Effector CD4-positive, alpha-beta T cell (primary cell): ENCODE results near the gene STK36.

Experiments
- DNase-seq: peaks from one replicate; pipeline ENCODE4 v3.0.0-alpha.2; 2020

The STK36 gene

DNA sequence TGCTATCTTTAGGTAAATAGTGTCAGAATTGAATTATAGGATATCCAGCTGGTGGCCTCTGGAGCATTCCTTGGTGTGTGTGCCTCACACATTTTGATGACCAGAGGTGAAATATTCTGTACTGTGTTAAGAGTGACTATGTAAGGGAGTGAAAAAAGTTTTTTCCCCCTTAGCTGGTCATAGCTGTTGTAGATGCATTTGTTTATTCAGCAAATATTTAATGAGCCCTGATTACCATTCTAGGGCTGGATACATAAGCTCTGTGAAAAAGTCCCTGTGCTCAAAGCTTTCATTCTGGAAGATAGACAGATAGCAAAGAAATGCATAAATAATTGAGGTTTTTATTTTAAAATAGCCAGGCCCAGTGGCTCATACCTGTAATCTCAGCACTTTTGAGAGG, 49.6 kb downstream of the STK36 start:
- DNase-seq = no peak

GRCh38 chr2:218721934-218722333, 50.0 kb downstream of the STK36 start:
- DNase-seq = no peak

- DNase-seq = no peak
Measured at GRCh38 chr2:218722419-218722818, 50.5 kb downstream of the STK36 start.

- DNase-seq = no peak
Measured at GRCh38 chr2:218722876-218723785, 51.2 kb downstream of the STK36 start.

GRCh38 chr2:218726004-218726574, 54.2 kb downstream of the STK36 start:
- DNase-seq = no peak

- DNase-seq = no peak
Measured at GRCh38 chr2:218727502-218728165, 55.7 kb downstream of the STK36 start.

DNA sequence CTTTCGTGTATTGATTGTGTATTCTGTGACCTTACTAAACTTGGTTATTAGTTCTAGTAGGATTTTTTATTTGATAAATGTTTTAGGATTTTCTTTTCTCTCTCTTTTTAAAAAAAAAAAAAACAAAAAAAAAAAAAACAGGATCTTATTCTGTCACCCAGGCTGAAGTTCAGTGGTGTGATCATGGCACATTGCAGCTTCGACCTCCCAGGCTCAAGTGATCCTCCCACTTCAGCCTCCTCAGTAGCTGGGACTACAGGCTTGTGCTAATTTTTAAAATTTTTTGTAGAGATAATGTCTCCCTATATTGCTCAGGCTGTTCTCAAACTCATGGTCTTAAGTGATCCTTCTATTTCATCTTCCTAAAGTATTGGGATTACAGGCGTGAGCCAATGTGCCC, 57.8 kb downstream of the STK36 start:
- no peak for DNase-seq

DNA sequence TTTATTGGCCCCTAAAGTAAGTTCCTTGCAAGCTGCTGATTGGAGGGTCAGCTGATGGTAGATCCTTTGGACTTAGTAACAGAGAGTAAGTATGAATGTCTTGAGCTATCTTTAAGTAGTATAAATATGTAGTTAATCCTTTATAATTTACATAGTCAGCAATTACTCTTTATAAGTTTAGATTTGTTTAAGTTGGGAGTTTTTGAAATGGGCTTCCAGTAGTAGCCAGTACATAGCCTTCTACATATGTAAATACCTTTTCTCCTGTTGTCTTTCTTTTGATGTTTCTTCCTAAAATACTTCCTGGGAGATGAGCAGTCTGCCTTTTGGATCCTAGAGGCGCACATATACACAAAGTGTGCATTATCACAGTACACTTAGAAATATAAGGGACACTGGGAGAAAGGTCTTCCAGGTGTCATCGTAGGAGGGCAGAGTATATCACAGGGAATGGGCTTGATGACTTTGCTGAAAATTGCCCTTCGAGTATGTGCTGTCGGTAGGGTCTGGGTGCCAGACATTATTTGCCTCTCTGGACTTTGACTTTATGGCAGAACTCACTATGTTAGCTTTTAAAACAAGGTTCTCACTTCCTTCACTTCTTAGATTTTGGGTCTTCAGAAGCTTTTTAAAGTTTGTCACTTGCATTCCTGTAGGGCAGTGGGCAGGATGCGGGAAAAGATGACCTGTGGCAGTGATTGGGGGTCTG, 60.3 kb downstream of the STK36 start:
- no peak for DNase-seq

DNA sequence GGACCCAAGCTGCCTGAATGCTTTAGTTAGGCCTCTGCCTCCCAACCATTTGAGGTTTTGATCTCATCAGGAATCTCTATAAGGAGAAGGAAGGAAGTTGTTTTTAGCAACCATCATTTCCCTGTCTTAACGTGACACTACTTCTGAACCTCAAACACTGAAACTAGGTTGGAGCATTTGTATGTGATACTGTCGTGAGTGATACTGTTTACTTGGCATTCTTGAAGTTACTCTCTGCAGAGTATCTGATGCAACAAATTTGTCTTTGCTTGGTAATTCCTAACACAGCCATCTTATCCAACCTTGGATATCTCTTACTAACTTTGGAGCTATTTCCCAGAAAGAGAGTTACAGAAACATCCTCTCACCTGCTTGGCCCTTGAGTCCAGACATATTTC, 60.9 kb downstream of the STK36 start:
- DNase-seq = no peak

DNA sequence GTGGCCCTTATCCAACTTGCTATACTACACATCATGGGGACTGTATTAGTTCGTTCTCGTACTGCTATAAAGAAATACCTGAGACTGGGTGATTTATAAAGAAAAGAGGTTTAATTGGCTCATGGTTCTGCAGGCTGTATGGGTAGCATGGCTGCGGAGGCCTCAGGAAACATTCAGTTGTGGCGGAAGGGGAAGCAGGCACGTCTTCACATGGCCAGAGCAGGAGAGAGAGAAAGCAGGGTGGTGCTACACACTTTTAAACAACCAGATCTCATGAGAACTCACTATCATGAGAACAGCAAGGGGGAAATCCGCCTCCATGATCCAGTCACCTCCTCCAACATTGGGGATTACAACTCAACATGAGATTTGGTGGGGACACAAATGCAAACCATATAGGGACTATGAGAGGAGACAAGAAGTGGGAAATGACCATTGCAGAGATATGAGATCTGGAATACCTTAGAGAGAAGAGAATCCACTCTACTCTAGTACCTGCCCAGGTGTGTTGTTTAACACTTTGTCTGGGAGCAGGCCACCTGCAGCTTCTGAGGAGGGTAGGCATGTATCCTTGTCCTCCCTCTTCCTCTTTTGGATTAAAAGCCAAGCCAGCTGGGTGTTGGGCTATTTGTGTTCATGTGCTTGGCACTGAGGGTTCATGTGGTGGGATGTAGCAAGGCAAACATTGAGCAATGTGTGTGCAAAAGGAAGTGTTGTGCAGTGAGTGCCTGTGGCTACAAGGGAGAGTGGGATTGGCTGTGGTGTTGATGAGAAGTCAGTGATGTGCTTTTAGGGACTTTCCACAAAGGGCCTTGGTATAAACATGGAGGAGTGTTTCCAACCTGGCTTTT, 61.5 kb downstream of the STK36 start:
- no peak for DNase-seq

DNA sequence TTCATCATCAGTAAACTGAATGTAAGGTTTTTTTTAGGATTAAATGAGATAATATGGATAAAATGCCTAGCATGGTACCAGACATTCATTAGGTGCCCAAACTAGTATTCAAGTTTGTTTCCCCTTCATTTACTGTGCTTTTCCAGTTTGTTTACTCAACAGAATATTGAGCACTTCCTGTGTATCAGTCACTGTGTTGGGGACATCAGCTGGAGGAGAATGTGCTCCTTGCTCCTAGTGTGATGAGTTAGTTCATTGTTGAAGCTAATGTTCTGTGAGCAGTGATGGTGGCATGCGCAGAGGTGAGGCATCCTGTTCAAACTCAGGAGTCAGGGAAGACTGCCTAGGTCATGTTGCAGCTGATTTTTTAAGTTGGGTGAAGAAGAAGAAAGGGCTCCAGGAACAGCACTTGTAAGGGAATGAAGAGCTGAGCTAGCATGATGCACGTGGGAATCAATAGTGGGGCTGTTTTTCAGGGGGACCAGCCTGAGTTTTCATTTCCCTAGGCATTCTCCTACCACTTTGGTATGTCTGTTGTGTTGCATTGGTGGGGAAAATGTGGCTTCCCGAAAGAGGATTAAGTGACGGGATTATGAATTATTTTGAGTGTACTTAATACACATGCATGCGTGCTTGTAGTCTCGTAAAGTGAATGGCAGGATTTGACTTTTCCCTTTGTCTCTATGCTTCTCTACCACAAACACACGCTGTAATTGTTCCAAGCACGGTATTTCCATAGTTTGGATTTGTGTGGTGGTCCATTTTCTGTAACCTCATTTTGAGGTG, 62.5 kb downstream of the STK36 start:
- DNase-seq = no peak

GRCh38 chr2:218736531-218736930, 64.6 kb downstream of the STK36 start:
- DNase-seq = no peak

- DNase-seq = no peak
Measured at GRCh38 chr2:218743068-218743467, 71.2 kb downstream of the STK36 start.

GRCh38 chr2:218744615-218745014, 72.7 kb downstream of the STK36 start:
- no peak for DNase-seq

GRCh38 chr2:218745160-218745558, 73.3 kb downstream of the STK36 start:
- no peak for DNase-seq

DNA sequence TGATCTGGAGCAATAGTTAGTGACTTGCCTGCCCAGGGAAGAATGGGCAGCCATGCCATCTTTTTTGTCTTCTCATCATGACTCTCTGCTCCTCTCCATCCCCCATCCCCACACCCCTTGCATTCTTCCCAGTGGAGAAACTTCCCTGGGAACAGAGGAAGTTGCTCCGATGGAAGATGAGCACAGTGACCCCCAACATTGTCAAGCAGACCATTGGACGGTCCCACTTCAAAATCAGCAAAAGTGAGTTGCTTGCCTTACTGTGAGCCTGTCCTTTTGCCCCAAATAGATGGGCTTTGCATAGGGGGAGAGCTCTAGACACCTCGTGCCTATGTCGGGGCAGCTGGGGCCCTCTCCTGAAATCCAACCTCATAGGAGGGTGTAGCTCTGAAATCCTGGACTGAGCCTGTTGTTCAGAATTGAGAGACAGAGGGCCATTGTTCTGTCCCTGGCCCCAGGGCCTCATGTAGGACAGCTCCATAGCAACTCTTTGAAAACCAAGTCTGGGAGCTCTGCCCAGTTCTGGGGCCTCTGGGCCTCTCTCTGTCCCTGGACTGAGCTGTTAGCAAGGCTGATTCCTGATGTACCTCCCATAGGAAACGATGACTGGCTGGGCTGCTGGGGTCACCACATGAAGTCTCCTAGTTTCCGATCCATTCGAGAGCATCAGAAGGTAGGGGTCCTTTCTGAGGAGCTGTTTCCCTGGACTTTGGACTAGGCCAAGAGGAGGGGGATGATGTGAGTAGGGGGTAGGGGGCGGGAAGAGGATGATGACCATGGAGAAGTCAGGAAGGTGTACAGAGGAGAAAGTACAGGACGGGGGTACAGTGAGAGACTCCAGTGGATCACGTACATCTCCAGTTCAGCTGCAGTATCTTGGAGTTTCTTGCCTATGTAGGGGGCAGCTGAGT, 73.9 kb downstream of the STK36 start:
- no peak for DNase-seq

GRCh38 chr2:218746470-218746795, 74.5 kb downstream of the STK36 start:
- DNase-seq = no peak

DNA sequence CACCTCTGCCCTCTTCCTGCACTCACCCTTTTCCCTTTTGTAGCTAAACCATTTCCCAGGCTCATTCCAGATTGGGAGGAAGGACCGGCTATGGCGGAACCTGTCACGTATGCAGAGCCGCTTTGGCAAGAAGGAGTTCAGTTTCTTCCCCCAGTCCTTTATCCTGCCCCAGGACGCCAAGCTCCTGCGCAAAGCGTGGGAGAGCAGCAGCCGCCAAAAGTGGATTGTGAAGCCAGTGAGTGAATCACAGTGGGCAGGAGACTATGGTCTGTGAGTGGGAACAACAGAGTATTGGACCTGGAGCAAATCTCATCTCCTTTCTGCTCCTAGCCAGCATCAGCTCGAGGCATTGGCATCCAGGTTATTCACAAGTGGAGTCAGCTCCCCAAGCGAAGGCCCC, 75.1 kb downstream of the STK36 start:
- DNase-seq = no peak

DNA sequence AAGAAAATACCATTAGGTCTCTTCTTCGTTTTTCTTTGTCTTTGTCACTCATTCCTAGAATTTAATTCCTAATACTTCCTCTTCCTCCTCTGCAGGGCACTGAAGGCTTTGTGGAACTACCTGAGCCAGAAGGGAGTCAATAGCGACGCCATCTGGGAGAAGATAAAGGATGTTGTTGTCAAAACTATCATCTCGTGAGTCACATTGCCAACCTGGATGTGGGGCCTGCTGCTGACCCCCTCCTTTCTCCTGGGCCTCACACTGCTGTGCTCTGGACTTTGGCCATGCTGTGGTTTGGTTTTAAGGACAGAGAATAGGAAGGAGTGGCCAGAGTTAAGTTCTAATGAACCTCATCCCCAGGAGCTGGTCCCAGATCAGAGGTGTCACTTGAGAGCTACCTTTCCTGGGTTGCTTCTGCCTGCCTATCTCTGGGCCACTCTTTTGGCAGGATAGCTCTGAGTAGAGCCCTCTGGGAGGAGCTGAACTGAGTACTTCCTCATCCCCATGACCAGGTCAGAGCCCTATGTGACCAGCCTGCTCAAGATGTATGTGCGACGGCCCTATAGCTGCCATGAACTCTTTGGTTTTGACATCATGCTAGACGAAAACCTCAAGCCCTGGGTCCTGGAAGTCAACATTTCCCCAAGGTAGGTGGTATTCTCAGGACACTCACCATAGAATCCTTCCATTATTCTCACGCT, 77.0 kb downstream of the STK36 start:
- no peak for DNase-seq
